HCT116 (cell line): ENCODE data around the gene AXIN1. TPM values are rescaled to one million over a fixed set of nuclear protein-coding genes. Genes with fewer than 3 reads are reported as not detected.

Source experiments
- ATAC-seq: fragments of 200-7000 bp; cut with Tn5 transposase; 2 replicates; pipeline ENCODE4 v1.9.1; 2020; ENCODE audit warnings: mild to moderate bottlenecking, moderate library complexity
- BruUV-seq: library from RNA; stranded (reverse); fragments of 400-500 nt; replicated peaks from 2 replicates; lab custom pipeline; 2021; lab: Mats Ljungman, UMichigan
- CTCF ChIA-PET: fragments of 300-600 bp; sonication (Branson Sonifier 250); formaldehyde crosslinking; loops from one replicate; lab custom pipeline; 2021; ENCODE audit warnings: antibody characterized with exemption; lab: Charles Lee
- POLR2A ChIA-PET: fragments of 300-600, 350-600 bp; sonication (Branson Sonifier 250); formaldehyde crosslinking; loops from one replicate; lab custom pipeline; 2021; ENCODE audit warnings: antibody characterized with exemption; lab: Charles Lee
- RAD21 ChIA-PET, 2 experiments: fragments of 300-600 bp; sonication (Branson Sonifier 250); formaldehyde crosslinking; loops; one replicate each; lab custom pipeline; 2023; ENCODE audit warnings: low total read pairs in 2 of 2; ENCODE audit not compliant: uncharacterized antibody in 2 of 2, unreplicated experiment in 2 of 2, low non-redundant PET in 1 of 2; lab: Charles Lee
- DNase-seq: peaks from one replicate; pipeline ENCODE4 v3.0.0-alpha.2; 2010; ENCODE audit warnings: low read depth, low spot score
- H2AFZ ChIP-seq: fragments of 200-600 bp; shearing (Covaris generic), sonication (generic); 2 replicates; pipeline ENCODE4 v1.6.1; 2017; ENCODE audit warnings: low read depth, mixed run types, mixed read lengths, antibody characterized with exemption, low read length; ENCODE audit not compliant: poor library complexity, severe bottlenecking
- H3K27ac ChIP-seq: 2 replicates; pipeline ENCODE4 v1.5.1; 2012; ENCODE audit warnings: low read depth, low read length
- H3K27me3 ChIP-seq: fragments of 200-600 bp; sonication (generic); 2 replicates; pipeline ENCODE4 v1.6.1; 2016; ENCODE audit warnings: mixed run types, low read length, mixed read lengths; ENCODE audit not compliant: insufficient read depth
- H3K36me3 ChIP-seq, 2 experiments: fragments of 200-500 bp in 1 of 2; fragments of 200-600 bp in 1 of 2; sonication (Bioruptor generic) in 1 of 2; sonication (generic) in 1 of 2; 2 replicates each; pipeline versions ENCODE4 v1.5.1 to v1.6.1; 2014 to 2016; ENCODE audit warnings: low read length in 2 of 2, inconsistent platforms in 1 of 2, mixed read lengths in 1 of 2, mixed run types in 1 of 2; ENCODE audit not compliant: insufficient read depth in 2 of 2, control insufficient read depth in 1 of 2
- H3K4me1 ChIP-seq, 2 experiments: fragments of 200-600 bp in 1 of 2; sonication (generic) in 1 of 2; 2 replicates each; pipeline versions ENCODE4 v1.5.1 to v1.6.1; 2012 to 2017; ENCODE audit warnings: low read length in 2 of 2, inconsistent platforms in 1 of 2, mild to moderate bottlenecking in 1 of 2, mixed read lengths in 1 of 2, mixed run types in 1 of 2, moderate library complexity in 1 of 2; ENCODE audit not compliant: insufficient read depth in 2 of 2, control insufficient read depth in 1 of 2
- H3K4me2 ChIP-seq: fragments of 200-600 bp; sonication (generic); 2 replicates; pipeline ENCODE4 v1.6.1; 2017; ENCODE audit warnings: mixed run types, low read length, mixed read lengths
- H3K4me3 ChIP-seq, 2 experiments: fragments of 200-600 bp in 1 of 2; sonication (generic) in 1 of 2; replicated peaks in 1 of 2; 2 replicates each; pipeline ENCODE4 v1.5.1; 2011 to 2016; ENCODE audit warnings: low read length in 2 of 2, control low read depth in 1 of 2, low read depth in 1 of 2, mild to moderate bottlenecking in 1 of 2, mixed read lengths in 1 of 2, mixed run types in 1 of 2
- H3K79me2 ChIP-seq: fragments of 200-600 bp; sonication (generic); 2 replicates; pipeline ENCODE4 v1.6.1; 2017; ENCODE audit warnings: mild to moderate bottlenecking, mixed run types, low read length, moderate library complexity, mixed read lengths; ENCODE audit not compliant: insufficient read depth
- H3K9ac ChIP-seq: fragments of 200-600 bp; sonication (generic); 2 replicates; pipeline ENCODE4 v1.6.1; 2016; ENCODE audit warnings: low read length, mixed read lengths
- H3K9me2 ChIP-seq: fragments of 200-600 bp; sonication (generic), shearing (Covaris generic); 2 replicates; pipeline ENCODE4 v1.6.1; 2017; ENCODE audit warnings: mixed run types, mild to moderate bottlenecking, moderate library complexity; ENCODE audit not compliant: insufficient read depth
- H3K9me3 ChIP-seq, 2 experiments: fragments of 200-500 bp in 1 of 2; fragments of 200-600 bp in 1 of 2; sonication (Bioruptor generic) in 1 of 2; sonication (generic) in 1 of 2; 2 replicates each; pipeline ENCODE4 v1.6.1; 2014 to 2017; ENCODE audit warnings: low read length in 2 of 2, mixed read lengths in 2 of 2, inconsistent platforms in 1 of 2, low read depth in 1 of 2, mild to moderate bottlenecking in 1 of 2, mixed run types in 1 of 2, moderate library complexity in 1 of 2; ENCODE audit not compliant: control insufficient read depth in 1 of 2, insufficient read depth in 1 of 2
- H4K20me1 ChIP-seq: fragments of 200-600 bp; sonication (generic), shearing (Covaris generic); 2 replicates; pipeline ENCODE4 v1.6.1; 2017; ENCODE audit warnings: mixed run types, mild to moderate bottlenecking, moderate library complexity; ENCODE audit not compliant: insufficient read depth
- CTCF ChIP-seq, 3 experiments: fragments of 200-600 bp in 1 of 3; sonication (generic) in 1 of 3; IDR thresholded peaks in 2 of 3; conservative IDR thresholded peaks in 1 of 3; 2 replicates each; pipeline ENCODE4 v1.5.1; 2012 to 2017; ENCODE audit warnings: low read depth in 2 of 3, low read length in 2 of 3, antibody characterized with exemption in 1 of 3, borderline replicate concordance in 1 of 3, control low read depth in 1 of 3, mild to moderate bottlenecking in 1 of 3, mixed read lengths in 1 of 3, mixed run types in 1 of 3, moderate library complexity in 1 of 3; ENCODE audit not compliant: insufficient read depth in 1 of 3
- FOSL1 ChIP-seq: IDR thresholded peaks from 2 replicates; pipeline ENCODE4 v1.6.1; 2012; ENCODE audit warnings: low read depth
- YY1 ChIP-seq: IDR thresholded peaks from 2 replicates; pipeline ENCODE4 v1.6.1; 2011; ENCODE audit warnings: low read length, low read depth, moderate library complexity, mild to moderate bottlenecking; ENCODE audit not compliant: insufficient replicate concordance; ENCODE audit errors: extremely low read depth
- ZFX ChIP-seq: fragments of 450-650 bp; IDR thresholded peaks from 2 replicates; pipeline ENCODE4 v1.6.1; 2017
- intact Hi-C: fragments of 100-400 bp; cut with micrococcal nuclease; formaldehyde crosslinking; loops from 2 replicates; pipeline ENCODE4 v1.10.0; 2022
- total RNA-seq: library from RNA; stranded (reverse); gene quantifications from one replicate; pipeline ENCODE4 v1.2.1, GENCODE V29; 2021; ENCODE audit not compliant: unreplicated experiment

The AXIN1 gene
- total RNA-seq, 1 experiment from 2014 or later, result 20.2 TPM

DNA sequence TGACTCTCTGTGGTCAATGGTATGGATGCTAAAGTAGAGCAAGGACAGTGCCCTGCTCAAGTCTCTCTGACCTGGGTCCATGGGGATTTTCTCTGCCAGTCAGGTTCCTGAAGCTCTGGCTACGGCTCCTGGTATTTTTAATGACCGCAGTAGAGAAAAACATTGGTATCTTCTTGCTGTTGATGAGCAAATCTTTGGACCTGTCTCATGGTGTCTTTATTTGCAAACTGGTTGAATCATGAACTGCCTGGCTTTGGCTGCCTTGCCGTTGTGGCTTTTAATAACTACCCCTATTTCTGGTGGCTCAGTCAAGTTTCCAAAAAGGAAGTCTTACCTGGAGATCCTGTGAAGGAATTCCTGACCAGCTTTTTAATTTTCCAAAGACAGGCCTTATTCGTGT, 109.2 kb downstream of the AXIN1 start:
- CTCF ChIA-PET, result interaction anchor here (0.6 kb wide), 1 partner anchor 110 kb away, joined by 3 read pairs; no protein-coding TSS in a partner anchor
- H3K9ac ChIP-seq, result no peak overlapping the region
- BruUV-seq, result no TSS peak
- POLR2A ChIA-PET, result no interaction called here
- no peak for ATAC-seq
- no peak for TF ChIP-seq YY1
- H3K27ac ChIP-seq, result no peak overlapping the region
- H3K79me2 ChIP-seq, result no peaks in the 10 kb centered on the region
- no peak for DNase-seq
- H3K9me3 ChIP-seq, result no peaks in the 10 kb centered on the region
- RAD21 ChIA-PET, result no interaction called here
- H3K27me3 ChIP-seq, result no peaks in the 10 kb centered on the region
- H3K36me3 ChIP-seq, result no peaks in the 10 kb centered on the region
- no peaks in the 10 kb centered on the region for H4K20me1 ChIP-seq
- intact Hi-C loops, result no loop called here
- no peak overlapping the region for H3K4me2 ChIP-seq
- no peaks in the 10 kb centered on the region for H3K4me1 ChIP-seq
- H2AFZ ChIP-seq, result no peak overlapping the region
- H3K9me2 ChIP-seq, result no peaks in the 10 kb centered on the region
- H3K4me3 ChIP-seq, result no peak overlapping the region

DNA sequence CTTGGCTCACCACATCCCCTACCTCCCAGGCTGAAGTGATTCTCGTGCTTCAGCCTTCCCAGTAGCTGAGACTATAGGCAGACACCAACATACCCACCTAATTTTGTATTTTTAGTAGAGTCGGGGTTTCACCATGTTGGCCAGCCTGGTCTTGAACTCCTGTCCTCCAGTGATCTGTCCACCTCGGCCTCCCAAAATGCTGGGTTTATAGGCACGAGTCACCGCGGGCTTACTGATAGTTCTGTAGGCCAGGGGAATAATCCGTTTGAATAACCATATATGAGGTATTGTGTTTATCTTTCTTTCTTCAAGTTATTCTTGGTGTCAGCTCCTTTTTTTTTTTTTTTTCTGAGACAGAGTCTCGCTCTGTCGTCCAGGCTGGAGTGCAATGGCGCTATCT, 110.2 kb downstream of the AXIN1 start:
- no peak overlapping the region for H3K27ac ChIP-seq
- H3K4me1 ChIP-seq, result no peaks in the 10 kb centered on the region
- ChIA-PET RAD21 (no interaction called here), CTCF (no interaction called here)
- DNase-seq, result no peak
- no peak overlapping the region for H3K4me3 ChIP-seq
- H3K4me2 ChIP-seq, result no peak overlapping the region
- H3K36me3 ChIP-seq, result no peaks in the 10 kb centered on the region
- no peaks in the 10 kb centered on the region for H3K27me3 ChIP-seq
- H2AFZ ChIP-seq, result no peak overlapping the region
- intact Hi-C loops, result no loop called here
- TF ChIP-seq FOSL1, result no peak
- TF ChIP-seq ZFX, result no peak
- no peak for TF ChIP-seq CTCF (IDR thresholded peaks at IDR 0.05 in 2 of 3, conservative IDR thresholded peaks at IDR 0.05 in 1 of 3; ENCODE audit: borderline replicate concordance in 1 of 3, insufficient read depth in 1 of 3, low read depth in 2 of 3, low read length in 2 of 3)
- TF ChIP-seq, all 23 proteins: peak for 0
- Histone ChIP-seq H4K20me1 (no peaks in the 10 kb centered on the region), H3K79me2 (no peaks in the 10 kb centered on the region), H3K9ac (no peak overlapping the region), H3K9me2 (no peaks in the 10 kb centered on the region), H3K9me3 (no peaks in the 10 kb centered on the region)
- ATAC-seq, result no peak
- POLR2A ChIA-PET, result no interaction called here
- no TSS peak for BruUV-seq
